Cardiac muscle cell (in vitro differentiated cells and primary cell): ENCODE measurements around the gene MCFD2. TPM values are rescaled to one million over a fixed set of nuclear protein-coding genes. Genes with fewer than 3 reads are reported as not detected.

Source experiments
- DNase-seq, 2 donors: peaks; one replicate each; pipeline versions ENCODE4 v3.0.0 to v3.0.0-alpha.2; 2010 to 2017; ENCODE audit warnings: low read depth in 1 of 2, low spot score in 1 of 2
- H3K27ac ChIP-seq: fragments of 200-600 bp; sonication (generic); 2 replicates; pipeline ENCODE4 v1.5.1; 2016
- H3K27me3 ChIP-seq: fragments of 200-600 bp; sonication (generic); 2 replicates; pipeline ENCODE4 v1.6.0; 2016; ENCODE audit warnings: control low read depth
- H3K36me3 ChIP-seq: fragments of 200-600 bp; sonication (generic); 2 replicates; pipeline ENCODE4 v1.5.1; 2016; ENCODE audit warnings: control low read depth
- H3K4me1 ChIP-seq: fragments of 200-600 bp; sonication (generic); 2 replicates; pipeline ENCODE4 v1.8.1; 2017; ENCODE audit warnings: low read depth, mild to moderate bottlenecking, mixed run types
- H3K4me3 ChIP-seq: fragments of 200-600 bp; sonication (generic); 2 replicates; pipeline ENCODE4 v1.5.1; 2016; ENCODE audit warnings: mild to moderate bottlenecking
- H3K9me3 ChIP-seq: fragments of 200-600 bp; sonication (generic); 2 replicates; pipeline ENCODE4 v1.5.1; 2017; ENCODE audit warnings: low read depth, mild to moderate bottlenecking, control low read depth
- polyA plus RNA-seq: library from polyadenylated mRNA; unstranded; fragments of >200 nt; fragmentation: Nextera tagmentation; extraction: Ambion mirVana; gene quantifications from 2 replicates; pipeline ENCODE4 v1.2.1, GENCODE V29; 2016
- total RNA-seq: library from RNA; depleted of rRNA; stranded (reverse); fragments of >200 nt; gene quantifications from 2 replicates; pipeline ENCODE4 v1.2.3, GENCODE V29; 2016
- TF ChIP-seq, protein P1 (sequence below): IDR thresholded peaks from 2 replicates; pipeline ENCODE4 v1.5.1; 2012; ENCODE audit warnings: low read depth, mild to moderate bottlenecking, low read length

MCFD2 gene
- total and polyA plus RNA-seq, 2 experiments from 2014 or later = 59.1 to 64.2 TPM

DNA sequence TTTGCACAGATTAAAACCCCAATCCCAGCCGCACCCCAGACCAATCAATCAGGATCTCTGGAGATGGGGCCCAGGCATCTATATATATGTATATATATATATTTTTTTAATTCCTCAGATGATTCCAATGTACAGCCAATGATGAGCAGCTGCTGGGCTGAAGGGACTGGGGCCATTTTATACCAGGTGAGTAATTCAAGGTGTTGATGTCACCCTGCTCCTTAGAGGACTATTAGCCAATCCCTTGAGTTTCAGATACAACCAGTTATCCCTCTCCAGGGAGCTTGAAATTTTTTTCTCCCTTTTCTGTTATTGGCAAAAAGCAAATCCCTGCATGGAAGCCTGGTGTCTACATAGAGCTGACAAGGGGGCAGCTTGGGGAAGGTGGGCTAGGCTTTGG is 59.8 kb downstream of the MCFD2 start:
- DNase-seq = no peak
- H3K27me3 ChIP-seq = no peaks in the 10 kb centered on the region
- no peak overlapping the region for H3K27ac ChIP-seq
- H3K9me3 ChIP-seq = no peaks in the 10 kb centered on the region
- TF ChIP-seq, protein P1, sequence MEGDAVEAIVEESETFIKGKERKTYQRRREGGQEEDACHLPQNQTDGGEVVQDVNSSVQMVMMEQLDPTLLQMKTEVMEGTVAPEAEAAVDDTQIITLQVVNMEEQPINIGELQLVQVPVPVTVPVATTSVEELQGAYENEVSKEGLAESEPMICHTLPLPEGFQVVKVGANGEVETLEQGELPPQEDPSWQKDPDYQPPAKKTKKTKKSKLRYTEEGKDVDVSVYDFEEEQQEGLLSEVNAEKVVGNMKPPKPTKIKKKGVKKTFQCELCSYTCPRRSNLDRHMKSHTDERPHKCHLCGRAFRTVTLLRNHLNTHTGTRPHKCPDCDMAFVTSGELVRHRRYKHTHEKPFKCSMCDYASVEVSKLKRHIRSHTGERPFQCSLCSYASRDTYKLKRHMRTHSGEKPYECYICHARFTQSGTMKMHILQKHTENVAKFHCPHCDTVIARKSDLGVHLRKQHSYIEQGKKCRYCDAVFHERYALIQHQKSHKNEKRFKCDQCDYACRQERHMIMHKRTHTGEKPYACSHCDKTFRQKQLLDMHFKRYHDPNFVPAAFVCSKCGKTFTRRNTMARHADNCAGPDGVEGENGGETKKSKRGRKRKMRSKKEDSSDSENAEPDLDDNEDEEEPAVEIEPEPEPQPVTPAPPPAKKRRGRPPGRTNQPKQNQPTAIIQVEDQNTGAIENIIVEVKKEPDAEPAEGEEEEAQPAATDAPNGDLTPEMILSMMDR = no peak
- no peaks in the 10 kb centered on the region for H3K36me3 ChIP-seq
- no peaks in the 10 kb centered on the region for H3K4me1 ChIP-seq
- H3K4me3 ChIP-seq = no peak overlapping the region

DNA sequence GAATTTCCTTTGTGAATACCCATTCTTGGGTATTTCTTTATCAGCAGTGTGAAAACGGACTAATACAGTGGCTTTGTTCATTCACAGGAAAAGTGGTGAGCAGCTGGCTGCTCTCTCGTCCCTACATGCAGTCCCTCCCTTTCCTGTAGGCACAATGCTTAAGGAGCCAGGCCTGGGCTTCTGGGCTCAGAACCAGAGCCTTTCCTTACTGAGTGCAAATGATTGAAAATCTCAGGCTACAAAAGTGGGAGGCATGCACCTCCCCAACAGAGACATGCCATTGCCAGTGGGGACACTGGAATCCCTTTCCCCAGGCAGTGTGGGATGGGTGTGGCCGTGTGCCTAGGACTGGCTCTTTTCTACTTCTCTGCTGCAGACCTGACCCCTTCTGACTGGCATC is 61.3 kb downstream of the MCFD2 start:
- Histone ChIP-seq H3K27me3 (no peaks in the 10 kb centered on the region), H3K4me1 (peaks cover 8% of the 10 kb centered on the region), H3K9me3 (no peaks in the 10 kb centered on the region), H3K4me3 (no peak overlapping the region), H3K36me3 (no peaks in the 10 kb centered on the region), H3K27ac (no peak overlapping the region)
- TF ChIP-seq, protein P1 = no peak
- DNase-seq = peak in 1 of 2 donors; percentile 80

- Histone ChIP-seq H3K9me3 (no peaks in the 10 kb centered on the region), H3K36me3 (no peaks in the 10 kb centered on the region), H3K4me3 (no peak overlapping the region), H3K27me3 (no peaks in the 10 kb centered on the region), H3K4me1 (peaks cover 8% of the 10 kb centered on the region), H3K27ac (no peak overlapping the region)
- no peak for DNase-seq
- TF ChIP-seq, protein P1 = no peak
Measured at GRCh38 chr2:46852598-46852997, 63.0 kb downstream of the MCFD2 start.

GRCh38 chr2:46852124-46852523 is 63.5 kb downstream of the MCFD2 start:
- Histone ChIP-seq H3K27me3 (no peaks in the 10 kb centered on the region), H3K27ac (no peak overlapping the region), H3K4me3 (no peak overlapping the region), H3K36me3 (no peaks in the 10 kb centered on the region), H3K4me1 (peaks cover 8% of the 10 kb centered on the region), H3K9me3 (no peaks in the 10 kb centered on the region)
- TF ChIP-seq, protein P1 = no peak
- DNase-seq = no peak

Other genes with a start within 250 kb of the MCFD2 start
- 11.1 and 16.3 TPM in 2 replicates for gene SOCS5, start 216.5 kb downstream of the MCFD2 start, total RNA-seq
- gene SOCS5, start 216.5 kb downstream of the MCFD2 start, polyA plus RNA-seq = 8.8 and 9.1 TPM in 2 replicates
- 8.2 and 12.2 TPM in 2 replicates for gene TTC7A, start 25.4 kb upstream of the MCFD2 start, total RNA-seq
- 5.5 and 7.5 TPM in 2 replicates for gene TTC7A, start 25.4 kb upstream of the MCFD2 start, polyA plus RNA-seq
- not detected in 2 replicates for gene STPG4, start 239.5 kb upstream of the MCFD2 start, total RNA-seq
- not detected in 2 replicates for gene STPG4, start 239.5 kb upstream of the MCFD2 start, polyA plus RNA-seq